ENCODE measurements around the gene KLHL29.

DNA sequence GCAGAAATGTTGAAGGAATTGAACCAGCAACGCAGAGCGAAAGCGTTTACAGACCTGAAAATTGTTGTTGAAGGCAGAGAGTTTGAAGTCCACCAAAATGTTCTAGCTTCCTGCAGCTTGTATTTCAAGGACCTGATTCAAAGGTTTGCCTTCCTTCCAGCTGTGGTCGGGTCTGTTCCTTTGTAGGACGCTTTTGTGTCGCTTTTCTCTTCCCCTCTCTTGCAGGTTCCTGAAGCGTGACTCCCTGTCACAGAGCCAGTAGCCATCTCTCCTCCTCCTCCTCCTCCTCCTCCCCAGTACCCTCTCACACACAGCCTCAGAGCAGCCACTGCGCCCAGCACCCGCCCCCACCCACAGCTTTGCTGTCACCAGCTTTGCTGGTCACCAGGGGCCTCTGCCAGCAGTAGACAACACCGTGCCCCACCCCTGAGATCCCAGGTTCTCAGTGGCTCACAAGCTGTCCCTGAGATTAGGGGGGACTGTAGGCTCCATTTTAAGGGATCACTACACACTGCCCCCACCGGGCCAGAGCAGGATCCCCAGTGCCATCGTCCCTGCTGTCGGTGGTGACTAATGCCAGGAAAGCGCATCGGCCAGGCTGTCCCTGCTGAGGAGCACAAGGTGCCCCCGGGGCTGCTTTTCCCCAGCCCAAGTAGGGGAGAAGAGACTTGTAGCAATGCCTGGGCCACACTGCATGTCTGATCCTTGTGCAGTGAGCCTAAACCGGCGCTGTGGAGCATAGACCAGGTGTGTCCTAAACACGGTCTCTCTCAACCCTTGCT, 299.6 kb downstream of the KLHL29 start:
- TF ChIP-seq, protein P1, sequence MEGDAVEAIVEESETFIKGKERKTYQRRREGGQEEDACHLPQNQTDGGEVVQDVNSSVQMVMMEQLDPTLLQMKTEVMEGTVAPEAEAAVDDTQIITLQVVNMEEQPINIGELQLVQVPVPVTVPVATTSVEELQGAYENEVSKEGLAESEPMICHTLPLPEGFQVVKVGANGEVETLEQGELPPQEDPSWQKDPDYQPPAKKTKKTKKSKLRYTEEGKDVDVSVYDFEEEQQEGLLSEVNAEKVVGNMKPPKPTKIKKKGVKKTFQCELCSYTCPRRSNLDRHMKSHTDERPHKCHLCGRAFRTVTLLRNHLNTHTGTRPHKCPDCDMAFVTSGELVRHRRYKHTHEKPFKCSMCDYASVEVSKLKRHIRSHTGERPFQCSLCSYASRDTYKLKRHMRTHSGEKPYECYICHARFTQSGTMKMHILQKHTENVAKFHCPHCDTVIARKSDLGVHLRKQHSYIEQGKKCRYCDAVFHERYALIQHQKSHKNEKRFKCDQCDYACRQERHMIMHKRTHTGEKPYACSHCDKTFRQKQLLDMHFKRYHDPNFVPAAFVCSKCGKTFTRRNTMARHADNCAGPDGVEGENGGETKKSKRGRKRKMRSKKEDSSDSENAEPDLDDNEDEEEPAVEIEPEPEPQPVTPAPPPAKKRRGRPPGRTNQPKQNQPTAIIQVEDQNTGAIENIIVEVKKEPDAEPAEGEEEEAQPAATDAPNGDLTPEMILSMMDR (conservative IDR thresholded peaks at IDR 0.05; ENCODE audit: low read depth in 2 of 2), result no peak
- TF ChIP-seq, protein P2, sequence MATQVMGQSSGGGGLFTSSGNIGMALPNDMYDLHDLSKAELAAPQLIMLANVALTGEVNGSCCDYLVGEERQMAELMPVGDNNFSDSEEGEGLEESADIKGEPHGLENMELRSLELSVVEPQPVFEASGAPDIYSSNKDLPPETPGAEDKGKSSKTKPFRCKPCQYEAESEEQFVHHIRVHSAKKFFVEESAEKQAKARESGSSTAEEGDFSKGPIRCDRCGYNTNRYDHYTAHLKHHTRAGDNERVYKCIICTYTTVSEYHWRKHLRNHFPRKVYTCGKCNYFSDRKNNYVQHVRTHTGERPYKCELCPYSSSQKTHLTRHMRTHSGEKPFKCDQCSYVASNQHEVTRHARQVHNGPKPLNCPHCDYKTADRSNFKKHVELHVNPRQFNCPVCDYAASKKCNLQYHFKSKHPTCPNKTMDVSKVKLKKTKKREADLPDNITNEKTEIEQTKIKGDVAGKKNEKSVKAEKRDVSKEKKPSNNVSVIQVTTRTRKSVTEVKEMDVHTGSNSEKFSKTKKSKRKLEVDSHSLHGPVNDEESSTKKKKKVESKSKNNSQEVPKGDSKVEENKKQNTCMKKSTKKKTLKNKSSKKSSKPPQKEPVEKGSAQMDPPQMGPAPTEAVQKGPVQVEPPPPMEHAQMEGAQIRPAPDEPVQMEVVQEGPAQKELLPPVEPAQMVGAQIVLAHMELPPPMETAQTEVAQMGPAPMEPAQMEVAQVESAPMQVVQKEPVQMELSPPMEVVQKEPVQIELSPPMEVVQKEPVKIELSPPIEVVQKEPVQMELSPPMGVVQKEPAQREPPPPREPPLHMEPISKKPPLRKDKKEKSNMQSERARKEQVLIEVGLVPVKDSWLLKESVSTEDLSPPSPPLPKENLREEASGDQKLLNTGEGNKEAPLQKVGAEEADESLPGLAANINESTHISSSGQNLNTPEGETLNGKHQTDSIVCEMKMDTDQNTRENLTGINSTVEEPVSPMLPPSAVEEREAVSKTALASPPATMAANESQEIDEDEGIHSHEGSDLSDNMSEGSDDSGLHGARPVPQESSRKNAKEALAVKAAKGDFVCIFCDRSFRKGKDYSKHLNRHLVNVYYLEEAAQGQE (IDR thresholded peaks at IDR 0.05; ENCODE audit: unreplicated experiment), result no peak
- TF ChIP-seq JUNB (IDR thresholded peaks at IDR 0.05; ENCODE audit: unreplicated experiment), result no peak
- TF ChIP-seq EZH2 (IDR thresholded peaks at IDR 0.05; ENCODE audit: low read depth, unreplicated experiment), result no peak
- TF ChIP-seq, protein P3, sequence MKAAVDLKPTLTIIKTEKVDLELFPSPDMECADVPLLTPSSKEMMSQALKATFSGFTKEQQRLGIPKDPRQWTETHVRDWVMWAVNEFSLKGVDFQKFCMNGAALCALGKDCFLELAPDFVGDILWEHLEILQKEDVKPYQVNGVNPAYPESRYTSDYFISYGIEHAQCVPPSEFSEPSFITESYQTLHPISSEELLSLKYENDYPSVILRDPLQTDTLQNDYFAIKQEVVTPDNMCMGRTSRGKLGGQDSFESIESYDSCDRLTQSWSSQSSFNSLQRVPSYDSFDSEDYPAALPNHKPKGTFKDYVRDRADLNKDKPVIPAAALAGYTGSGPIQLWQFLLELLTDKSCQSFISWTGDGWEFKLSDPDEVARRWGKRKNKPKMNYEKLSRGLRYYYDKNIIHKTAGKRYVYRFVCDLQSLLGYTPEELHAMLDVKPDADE (IDR thresholded peaks at IDR 0.05), result no peak
- no peak for TF ChIP-seq CREB1 (CRISPR knock-in tag; IDR thresholded peaks at IDR 0.05; ENCODE audit: low read depth)
- no peak for TF ChIP-seq NANOG (IDR thresholded peaks at IDR 0.05; ENCODE audit: borderline replicate concordance)
- TF ChIP-seq POLR2AphosphoS5 (IDR thresholded peaks at IDR 0.05; ENCODE audit: low read depth), result no peak
- TF ChIP-seq EZH2phosphoT487 (IDR thresholded peaks at IDR 0.05; ENCODE audit: unreplicated experiment), result no peak
- TF ChIP-seq STAT1 (IDR thresholded peaks at IDR 0.05; ENCODE audit: unreplicated experiment), result no peak
- TF ChIP-seq ZNF114 (CRISPR knock-in tag; IDR thresholded peaks at IDR 0.05), result no peak
- no peak for TF ChIP-seq ZNF331 (CRISPR knock-in tag; IDR thresholded peaks at IDR 0.05; ENCODE audit: low read depth)
- TF ChIP-seq, protein P4, sequence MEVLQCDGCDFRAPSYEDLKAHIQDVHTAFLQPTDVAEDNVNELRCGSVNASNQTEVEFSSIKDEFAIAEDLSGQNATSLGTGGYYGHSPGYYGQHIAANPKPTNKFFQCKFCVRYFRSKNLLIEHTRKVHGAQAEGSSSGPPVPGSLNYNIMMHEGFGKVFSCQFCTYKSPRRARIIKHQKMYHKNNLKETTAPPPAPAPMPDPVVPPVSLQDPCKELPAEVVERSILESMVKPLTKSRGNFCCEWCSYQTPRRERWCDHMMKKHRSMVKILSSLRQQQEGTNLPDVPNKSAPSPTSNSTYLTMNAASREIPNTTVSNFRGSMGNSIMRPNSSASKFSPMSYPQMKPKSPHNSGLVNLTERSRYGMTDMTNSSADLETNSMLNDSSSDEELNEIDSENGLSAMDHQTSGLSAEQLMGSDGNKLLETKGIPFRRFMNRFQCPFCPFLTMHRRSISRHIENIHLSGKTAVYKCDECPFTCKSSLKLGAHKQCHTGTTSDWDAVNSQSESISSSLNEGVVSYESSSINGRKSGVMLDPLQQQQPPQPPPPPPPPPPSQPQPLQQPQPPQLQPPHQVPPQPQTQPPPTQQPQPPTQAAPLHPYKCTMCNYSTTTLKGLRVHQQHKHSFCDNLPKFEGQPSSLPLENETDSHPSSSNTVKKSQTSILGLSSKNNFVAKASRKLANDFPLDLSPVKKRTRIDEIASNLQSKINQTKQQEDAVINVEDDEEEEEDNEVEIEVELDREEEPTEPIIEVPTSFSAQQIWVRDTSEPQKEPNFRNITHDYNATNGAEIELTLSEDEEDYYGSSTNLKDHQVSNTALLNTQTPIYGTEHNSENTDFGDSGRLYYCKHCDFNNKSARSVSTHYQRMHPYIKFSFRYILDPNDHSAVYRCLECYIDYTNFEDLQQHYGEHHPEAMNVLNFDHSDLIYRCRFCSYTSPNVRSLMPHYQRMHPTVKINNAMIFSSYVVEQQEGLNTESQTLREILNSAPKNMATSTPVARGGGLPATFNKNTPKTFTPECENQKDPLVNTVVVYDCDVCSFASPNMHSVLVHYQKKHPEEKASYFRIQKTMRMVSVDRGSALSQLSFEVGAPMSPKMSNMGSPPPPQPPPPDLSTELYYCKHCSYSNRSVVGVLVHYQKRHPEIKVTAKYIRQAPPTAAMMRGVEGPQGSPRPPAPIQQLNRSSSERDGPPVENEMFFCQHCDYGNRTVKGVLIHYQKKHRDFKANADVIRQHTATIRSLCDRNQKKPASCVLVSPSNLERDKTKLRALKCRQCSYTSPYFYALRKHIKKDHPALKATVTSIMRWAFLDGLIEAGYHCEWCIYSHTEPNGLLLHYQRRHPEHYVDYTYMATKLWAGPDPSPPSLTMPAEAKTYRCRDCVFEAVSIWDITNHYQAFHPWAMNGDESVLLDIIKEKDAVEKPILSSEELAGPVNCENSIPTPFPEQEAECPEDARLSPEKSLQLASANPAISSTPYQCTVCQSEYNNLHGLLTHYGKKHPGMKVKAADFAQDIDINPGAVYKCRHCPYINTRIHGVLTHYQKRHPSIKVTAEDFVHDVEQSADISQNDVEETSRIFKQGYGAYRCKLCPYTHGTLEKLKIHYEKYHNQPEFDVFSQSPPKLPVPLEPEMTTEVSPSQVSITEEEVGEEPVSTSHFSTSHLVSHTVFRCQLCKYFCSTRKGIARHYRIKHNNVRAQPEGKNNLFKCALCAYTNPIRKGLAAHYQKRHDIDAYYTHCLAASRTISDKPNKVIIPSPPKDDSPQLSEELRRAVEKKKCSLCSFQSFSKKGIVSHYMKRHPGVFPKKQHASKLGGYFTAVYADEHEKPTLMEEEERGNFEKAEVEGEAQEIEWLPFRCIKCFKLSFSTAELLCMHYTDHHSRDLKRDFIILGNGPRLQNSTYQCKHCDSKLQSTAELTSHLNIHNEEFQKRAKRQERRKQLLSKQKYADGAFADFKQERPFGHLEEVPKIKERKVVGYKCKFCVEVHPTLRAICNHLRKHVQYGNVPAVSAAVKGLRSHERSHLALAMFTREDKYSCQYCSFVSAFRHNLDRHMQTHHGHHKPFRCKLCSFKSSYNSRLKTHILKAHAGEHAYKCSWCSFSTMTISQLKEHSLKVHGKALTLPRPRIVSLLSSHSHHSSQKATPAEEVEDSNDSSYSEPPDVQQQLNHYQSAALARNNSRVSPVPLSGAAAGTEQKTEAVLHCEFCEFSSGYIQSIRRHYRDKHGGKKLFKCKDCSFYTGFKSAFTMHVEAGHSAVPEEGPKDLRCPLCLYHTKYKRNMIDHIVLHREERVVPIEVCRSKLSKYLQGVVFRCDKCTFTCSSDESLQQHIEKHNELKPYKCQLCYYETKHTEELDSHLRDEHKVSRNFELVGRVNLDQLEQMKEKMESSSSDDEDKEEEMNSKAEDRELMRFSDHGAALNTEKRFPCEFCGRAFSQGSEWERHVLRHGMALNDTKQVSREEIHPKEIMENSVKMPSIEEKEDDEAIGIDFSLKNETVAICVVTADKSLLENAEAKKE (CRISPR knock-in tag; IDR thresholded peaks at IDR 0.05), result no peak
